Measurements from ENCODE around the gene TSPAN9.

TSPAN9 gene

GRCh38 chr12:3263939-3264922, 187.1 kb downstream of the TSPAN9 start:
- Mint-ChIP-seq H3K9me3 (no peaks in the 10 kb centered on the region), H3K4me3 (no peak overlapping the region), H3K27ac (no peak overlapping the region), H3K36me3 (ENCODE audit: low read depth) (no peaks in the 10 kb centered on the region), H3K4me1 (ENCODE audit: low read depth) (no peaks in the 10 kb centered on the region), H3K27me3 (no peaks in the 10 kb centered on the region)

- Mint-ChIP-seq H3K27me3 (no peaks in the 10 kb centered on the region), H3K4me1 (ENCODE audit: low read depth) (no peaks in the 10 kb centered on the region), H3K27ac (no peak overlapping the region), H3K9me3 (no peaks in the 10 kb centered on the region), H3K4me3 (no peak overlapping the region), H3K36me3 (ENCODE audit: low read depth) (no peaks in the 10 kb centered on the region)
Measured at GRCh38 chr12:3265406-3265805, 188.2 kb downstream of the TSPAN9 start.

- H3K4me3 Mint-ChIP-seq, result no peak overlapping the region
- no peaks in the 10 kb centered on the region for H3K4me1 Mint-ChIP-seq (ENCODE audit: low read depth)
- no peak overlapping the region for H3K27ac Mint-ChIP-seq
- H3K36me3 Mint-ChIP-seq (ENCODE audit: low read depth), result no peaks in the 10 kb centered on the region
- no peaks in the 10 kb centered on the region for H3K9me3 Mint-ChIP-seq
- H3K27me3 Mint-ChIP-seq, result no peaks in the 10 kb centered on the region
Measured at GRCh38 chr12:3266638-3267037, 189.5 kb downstream of the TSPAN9 start.

- Mint-ChIP-seq H3K27ac (no peak overlapping the region), H3K4me1 (ENCODE audit: low read depth) (no peaks in the 10 kb centered on the region), H3K4me3 (no peak overlapping the region), H3K27me3 (no peaks in the 10 kb centered on the region), H3K9me3 (no peaks in the 10 kb centered on the region), H3K36me3 (ENCODE audit: low read depth) (no peaks in the 10 kb centered on the region)
Measured at GRCh38 chr12:3267690-3268089, 190.5 kb downstream of the TSPAN9 start.

- Mint-ChIP-seq H3K4me1 (ENCODE audit: low read depth) (no peaks in the 10 kb centered on the region), H3K4me3 (no peak overlapping the region)
Measured at GRCh38 chr12:3269594-3269993, 192.4 kb downstream of the TSPAN9 start.

GRCh38 chr12:3271146-3271545, 194.0 kb downstream of the TSPAN9 start:
- H3K27me3 Mint-ChIP-seq, result no peaks in the 10 kb centered on the region
- H3K36me3 Mint-ChIP-seq (ENCODE audit: low read depth), result no peaks in the 10 kb centered on the region
- no peak overlapping the region for H3K27ac Mint-ChIP-seq
- no peaks in the 10 kb centered on the region for H3K4me1 Mint-ChIP-seq (ENCODE audit: low read depth)
- no peaks in the 10 kb centered on the region for H3K9me3 Mint-ChIP-seq
- no peak overlapping the region for H3K4me3 Mint-ChIP-seq

More at GRCh38 chr12:3269594-3269993, 192.4 kb downstream of the TSPAN9 start:
- H3K27me3 Mint-ChIP-seq, result no peaks in the 10 kb centered on the region
- no peaks in the 10 kb centered on the region for H3K9me3 Mint-ChIP-seq
- no peaks in the 10 kb centered on the region for H3K36me3 Mint-ChIP-seq (ENCODE audit: low read depth)
- no peak overlapping the region for H3K27ac Mint-ChIP-seq

GRCh38 chr12:3271639-3272038, 194.5 kb downstream of the TSPAN9 start:
- Mint-ChIP-seq H3K27me3 (no peaks in the 10 kb centered on the region), H3K4me1 (ENCODE audit: low read depth) (no peaks in the 10 kb centered on the region), H3K9me3 (no peaks in the 10 kb centered on the region), H3K27ac (no peak overlapping the region), H3K4me3 (no peak overlapping the region), H3K36me3 (ENCODE audit: low read depth) (no peaks in the 10 kb centered on the region)

GRCh38 chr12:3272958-3273357, 195.8 kb downstream of the TSPAN9 start:
- H3K9me3 Mint-ChIP-seq, result no peaks in the 10 kb centered on the region
- no peak overlapping the region for H3K4me3 Mint-ChIP-seq
- peaks cover 3% of the 10 kb centered on the region for H3K27me3 Mint-ChIP-seq
- H3K27ac Mint-ChIP-seq, result no peak overlapping the region
- no peaks in the 10 kb centered on the region for H3K4me1 Mint-ChIP-seq (ENCODE audit: low read depth)
- H3K36me3 Mint-ChIP-seq (ENCODE audit: low read depth), result no peaks in the 10 kb centered on the region

GRCh38 chr12:3273409-3273853, 196.3 kb downstream of the TSPAN9 start:
- H3K4me1 Mint-ChIP-seq (ENCODE audit: low read depth), result no peaks in the 10 kb centered on the region
- H3K27me3 Mint-ChIP-seq, result peaks cover 3% of the 10 kb centered on the region
- no peaks in the 10 kb centered on the region for H3K36me3 Mint-ChIP-seq (ENCODE audit: low read depth)
- H3K9me3 Mint-ChIP-seq, result no peaks in the 10 kb centered on the region
- H3K27ac Mint-ChIP-seq, result no peak overlapping the region
- H3K4me3 Mint-ChIP-seq, result no peak overlapping the region

GRCh38 chr12:3274664-3275063, 197.5 kb downstream of the TSPAN9 start:
- H3K4me1 Mint-ChIP-seq (ENCODE audit: low read depth), result no peaks in the 10 kb centered on the region
- no peak overlapping the region for H3K27ac Mint-ChIP-seq
- no peaks in the 10 kb centered on the region for H3K9me3 Mint-ChIP-seq
- no peak overlapping the region for H3K4me3 Mint-ChIP-seq
- peaks cover 3% of the 10 kb centered on the region for H3K27me3 Mint-ChIP-seq
- no peaks in the 10 kb centered on the region for H3K36me3 Mint-ChIP-seq (ENCODE audit: low read depth)

- Mint-ChIP-seq H3K27me3 (peaks cover 3% of the 10 kb centered on the region), H3K36me3 (ENCODE audit: low read depth) (no peaks in the 10 kb centered on the region), H3K4me1 (ENCODE audit: low read depth) (no peaks in the 10 kb centered on the region), H3K27ac (no peak overlapping the region), H3K4me3 (no peak overlapping the region), H3K9me3 (no peaks in the 10 kb centered on the region)
Measured at GRCh38 chr12:3275171-3276041, 198.2 kb downstream of the TSPAN9 start.

GRCh38 chr12:3276226-3276625, 199.0 kb downstream of the TSPAN9 start:
- H3K27me3 Mint-ChIP-seq, result peaks cover 3% of the 10 kb centered on the region
- no peak overlapping the region for H3K4me3 Mint-ChIP-seq
- no peaks in the 10 kb centered on the region for H3K9me3 Mint-ChIP-seq
- H3K36me3 Mint-ChIP-seq (ENCODE audit: low read depth), result no peaks in the 10 kb centered on the region
- no peaks in the 10 kb centered on the region for H3K4me1 Mint-ChIP-seq (ENCODE audit: low read depth)
- H3K27ac Mint-ChIP-seq, result no peak overlapping the region

GRCh38 chr12:3277306-3277943, 200.2 kb downstream of the TSPAN9 start:
- H3K36me3 Mint-ChIP-seq (ENCODE audit: low read depth), result no peaks in the 10 kb centered on the region
- no peak overlapping the region for H3K27ac Mint-ChIP-seq
- no peaks in the 10 kb centered on the region for H3K9me3 Mint-ChIP-seq
- peaks cover 3% of the 10 kb centered on the region for H3K27me3 Mint-ChIP-seq
- no peak overlapping the region for H3K4me3 Mint-ChIP-seq
- H3K4me1 Mint-ChIP-seq (ENCODE audit: low read depth), result no peaks in the 10 kb centered on the region

- Mint-ChIP-seq H3K27ac (no peak overlapping the region), H3K4me3 (no peak overlapping the region), H3K4me1 (ENCODE audit: low read depth) (no peaks in the 10 kb centered on the region), H3K36me3 (ENCODE audit: low read depth) (no peaks in the 10 kb centered on the region), H3K27me3 (peaks cover 3% of the 10 kb centered on the region), H3K9me3 (no peaks in the 10 kb centered on the region)
Measured at GRCh38 chr12:3278681-3279414, 201.7 kb downstream of the TSPAN9 start.

Measured in stimulated activated naive CD8-positive, alpha-beta T cell treated with anti-CD3 and anti-CD28 coated beads, Interleukin-15, Interleukin-2, amounts not matched to agents 100 ng/mL and 50 ng/mL, for 24 hours (primary cell).